ENCODE results near the gene GNB4.

- no peak for TF ChIP-seq CTCF (IDR thresholded peaks at IDR 0.05 in 2 of 3, conservative IDR thresholded peaks at IDR 0.05 in 1 of 3; ENCODE audit: control insufficient read depth in 2 of 3, extremely low read depth in 1 of 3, insufficient read depth in 1 of 3, low read depth in 3 of 3, low read length in 3 of 3)
- no peak for TF ChIP-seq SIX5 (IDR thresholded peaks at IDR 0.05; ENCODE audit: low read depth, low read length, severe bottlenecking)
- TF ChIP-seq ZZZ3 (IDR thresholded peaks at IDR 0.05; ENCODE audit: control insufficient read depth, insufficient read length, low read depth), result no peak
- no peak for TF ChIP-seq ZNF24 (IDR thresholded peaks at IDR 0.05)
- no peak for TF ChIP-seq POU2F2 (IDR thresholded peaks at IDR 0.05; ENCODE audit: borderline replicate concordance, low read depth, low read length)
- no peak for TF ChIP-seq POLR2AphosphoS5 (IDR thresholded peaks at IDR 0.05; ENCODE audit: low read length)
- TF ChIP-seq EZH2 (IDR thresholded peaks at IDR 0.05; ENCODE audit: borderline replicate concordance, control insufficient read depth, low read depth, low read length), result no peak
Measured at GRCh38 chr3:179452176-179452564, 900 bp upstream of the GNB4 start.

All from GM12878 (cell line).